ENCODE results near the gene AP4B1.

Gene AP4B1

DNA sequence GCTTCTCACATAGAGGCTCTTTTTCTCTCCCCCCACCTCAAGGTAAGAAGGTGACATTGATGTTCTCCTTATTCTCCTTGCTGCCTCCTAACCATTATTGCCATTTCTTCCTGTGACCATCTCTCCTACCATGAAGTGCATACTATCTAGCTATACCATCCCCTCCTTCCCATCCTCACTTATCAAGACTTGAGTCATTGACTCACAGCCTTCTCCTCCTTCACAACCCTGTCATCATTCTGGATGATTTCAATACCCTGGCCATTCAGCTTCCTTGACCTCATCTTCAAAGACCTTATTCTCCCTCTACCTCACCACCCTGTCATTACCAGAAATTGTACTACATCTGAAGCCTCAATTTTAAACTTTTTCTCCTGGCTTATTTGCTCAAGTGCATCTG, 13.6 kb upstream of the AP4B1 start:
- no peak for TF ChIP-seq POLR2A (IDR thresholded peaks at IDR 0.05; ENCODE audit: low read depth, low read length)
- no peak for FAIRE-seq

DNA sequence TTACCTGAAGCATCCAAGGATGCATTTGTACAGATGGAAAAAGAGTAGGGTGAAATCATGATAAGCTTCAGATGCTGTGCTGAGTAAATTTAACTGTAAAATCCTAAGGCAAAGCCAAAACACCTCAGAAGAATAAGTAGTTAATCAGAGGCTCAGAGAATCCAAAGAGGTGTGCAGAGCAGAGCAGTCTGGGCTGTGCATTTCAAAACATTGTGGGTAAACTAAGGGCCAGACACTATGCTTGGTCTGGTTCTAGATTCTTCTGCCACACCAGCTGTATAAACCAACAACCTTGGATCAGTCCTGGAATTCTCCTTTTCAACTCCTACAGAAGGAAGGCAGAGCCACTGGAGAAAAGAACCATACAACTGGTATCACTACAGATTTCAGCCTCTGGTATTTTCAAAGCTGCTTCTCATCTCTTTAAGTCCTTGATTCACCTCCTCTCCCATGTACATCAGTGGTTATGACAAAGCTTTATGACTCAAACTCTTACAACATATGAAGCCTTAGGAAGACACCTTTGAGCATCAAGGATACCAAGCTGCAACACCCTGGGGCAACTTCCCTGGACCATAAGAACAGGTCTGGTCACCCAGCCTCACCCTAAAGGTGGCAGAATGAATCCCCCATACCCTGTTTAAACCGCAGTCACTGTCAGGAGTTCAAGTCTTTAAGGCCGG, 12.9 kb upstream of the AP4B1 start:
- DNase-seq (ENCODE audit: insufficient read length, low spot score): no peak
- TF ChIP-seq POLR2A (IDR thresholded peaks at IDR 0.05; ENCODE audit: low read depth, low read length): no peak
- FAIRE-seq: no peak

More for the DNA sequence above, 13.6 kb upstream of the AP4B1 start:
- no peak for DNase-seq (ENCODE audit: insufficient read length, low spot score)

DNA sequence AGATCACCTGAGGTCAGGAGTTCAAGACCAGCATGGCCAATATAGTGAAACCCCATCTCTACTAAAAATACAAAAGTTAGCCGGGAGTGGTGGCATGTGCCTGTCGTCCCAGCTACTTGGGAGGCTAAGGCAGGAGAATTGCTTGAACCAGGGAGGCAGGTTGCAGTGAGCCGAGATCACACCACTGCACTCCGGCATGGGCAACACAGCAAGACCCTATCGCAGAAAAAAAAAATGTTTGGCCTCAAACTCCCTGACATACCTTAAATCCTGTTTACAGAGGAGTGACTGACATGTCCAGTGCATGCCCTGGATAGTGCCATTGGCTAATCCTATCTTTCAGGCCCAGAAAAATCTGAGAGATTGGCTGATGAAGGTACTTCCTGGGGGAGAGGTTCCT, 12.4 kb upstream of the AP4B1 start:
- FAIRE-seq (no peak), DNase-seq (ENCODE audit: insufficient read length, low spot score) (no peak)
- no peak for TF ChIP-seq POLR2A (IDR thresholded peaks at IDR 0.05; ENCODE audit: low read depth, low read length)

DNA sequence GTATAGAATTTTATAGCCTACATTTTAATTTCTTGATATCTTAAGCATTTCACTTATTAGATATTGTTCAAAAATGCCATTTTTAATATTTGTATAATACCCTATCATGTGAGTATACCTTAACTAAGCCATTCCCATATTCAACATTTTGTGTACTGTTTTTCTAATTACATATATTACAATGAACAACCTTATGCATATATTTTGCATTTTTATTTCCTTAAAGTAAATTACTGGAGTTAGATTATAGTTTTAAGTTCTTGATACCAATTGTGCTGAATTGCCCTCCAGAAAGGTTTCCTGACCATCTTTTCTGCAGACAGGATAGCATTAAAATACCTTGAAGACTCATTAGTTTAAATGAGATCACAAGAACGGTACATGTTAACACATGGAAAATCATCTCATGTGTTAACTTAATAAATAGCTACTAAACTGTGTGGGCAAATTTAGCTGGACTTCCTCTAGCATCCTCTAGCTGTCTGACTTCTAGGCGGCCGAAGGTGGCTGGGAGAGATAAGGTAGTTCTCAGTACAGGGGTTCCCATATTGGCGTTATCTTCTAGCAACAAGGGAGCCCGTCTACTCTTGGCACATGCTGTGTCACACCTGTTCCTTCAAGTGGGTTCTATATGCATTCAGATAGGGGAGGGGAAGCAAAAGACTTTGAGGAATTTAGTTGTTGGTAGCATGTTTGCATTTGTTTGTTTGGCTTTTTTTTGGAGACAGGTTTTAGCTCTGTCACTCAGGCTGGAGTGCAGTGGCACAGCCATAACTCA, 9.5 kb upstream of the AP4B1 start:
- FAIRE-seq: no peak
- no peak for TF ChIP-seq POLR2A (IDR thresholded peaks at IDR 0.05; ENCODE audit: low read depth, low read length)
- DNase-seq (ENCODE audit: insufficient read length, low spot score): no peak

DNA sequence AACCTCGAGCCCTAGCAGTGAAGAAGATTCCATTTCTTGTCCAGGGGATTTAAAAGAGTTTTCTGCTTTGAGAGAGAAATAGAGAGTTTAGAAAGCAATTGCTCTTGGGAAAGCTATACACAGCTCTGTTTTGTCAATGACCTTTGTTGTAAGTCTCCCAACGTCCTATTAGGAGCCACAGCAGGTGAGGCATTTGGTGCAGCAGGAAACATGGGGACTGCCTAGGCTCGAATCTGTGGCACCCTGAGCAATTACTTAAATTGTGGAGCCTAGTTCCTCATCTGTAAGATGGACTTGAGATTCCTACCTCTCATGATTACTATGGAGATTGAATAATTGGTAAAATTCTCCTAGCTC, 8.7 kb upstream of the AP4B1 start:
- FAIRE-seq (no peak), DNase-seq (ENCODE audit: insufficient read length, low spot score) (no peak)
- no peak for TF ChIP-seq POLR2A (IDR thresholded peaks at IDR 0.05; ENCODE audit: low read depth, low read length)

DNA sequence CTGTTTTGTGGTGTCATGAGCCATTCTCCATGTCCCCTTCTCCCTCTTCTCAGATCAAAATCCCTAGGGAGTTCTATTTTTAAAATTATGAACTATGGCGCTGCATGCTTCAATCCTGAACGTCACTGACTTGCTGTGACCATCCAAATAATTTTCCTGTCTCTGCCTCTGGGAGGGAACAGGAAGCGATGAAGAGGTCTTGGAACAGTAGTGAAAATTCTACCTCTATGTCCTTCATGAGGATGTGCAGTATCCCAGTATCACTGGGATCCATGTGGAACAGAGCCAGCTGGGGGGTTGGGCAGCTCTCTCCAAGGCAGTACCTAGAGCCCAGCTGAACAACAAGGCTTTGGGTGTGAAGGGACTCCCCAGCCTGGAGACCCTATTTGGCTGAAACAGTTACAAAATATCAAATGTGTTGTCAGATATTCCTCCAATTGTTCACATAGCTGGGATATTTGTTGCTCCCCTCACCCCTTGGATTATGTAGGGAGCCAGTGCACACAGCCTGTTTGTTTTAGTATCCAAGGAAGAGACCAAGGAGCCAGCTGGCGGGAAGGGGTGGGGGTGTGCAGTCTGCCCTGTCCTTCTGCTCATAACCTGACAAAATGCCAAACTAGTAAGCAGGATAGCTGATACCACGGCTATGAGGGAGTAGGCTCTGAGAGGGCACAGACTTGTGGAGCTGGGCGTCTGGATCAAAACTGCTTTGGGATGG, 8.2 kb upstream of the AP4B1 start:
- TF ChIP-seq POLR2A (IDR thresholded peaks at IDR 0.05; ENCODE audit: low read depth, low read length): no peak
- no peak for FAIRE-seq
- DNase-seq (ENCODE audit: insufficient read length, low spot score): no peak

DNA sequence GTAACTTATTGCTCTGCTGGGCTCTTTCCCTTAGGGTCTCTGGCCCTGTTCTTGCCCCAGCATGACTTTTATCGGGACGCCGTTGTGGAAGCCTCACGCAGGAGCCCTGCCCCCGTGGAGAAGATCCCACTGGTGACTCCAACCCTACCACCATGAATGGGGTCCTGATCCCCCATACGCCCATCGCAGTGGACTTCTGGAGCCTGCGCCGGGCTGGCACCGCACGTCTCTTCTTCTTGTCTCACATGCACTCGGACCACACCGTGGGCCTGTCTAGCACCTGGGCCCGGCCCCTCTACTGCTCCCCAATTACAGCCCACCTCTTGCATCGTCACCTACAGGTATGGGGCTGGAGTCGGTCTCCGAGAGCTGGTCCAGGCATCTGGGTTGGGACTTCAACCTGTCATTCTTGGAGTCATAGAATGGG, 849 bp upstream of the AP4B1 start:
- FAIRE-seq (no peak), DNase-seq (ENCODE audit: insufficient read length, low spot score) (no peak)
- TF ChIP-seq POLR2A (IDR thresholded peaks at IDR 0.05; ENCODE audit: low read depth, low read length): no peak

DNA sequence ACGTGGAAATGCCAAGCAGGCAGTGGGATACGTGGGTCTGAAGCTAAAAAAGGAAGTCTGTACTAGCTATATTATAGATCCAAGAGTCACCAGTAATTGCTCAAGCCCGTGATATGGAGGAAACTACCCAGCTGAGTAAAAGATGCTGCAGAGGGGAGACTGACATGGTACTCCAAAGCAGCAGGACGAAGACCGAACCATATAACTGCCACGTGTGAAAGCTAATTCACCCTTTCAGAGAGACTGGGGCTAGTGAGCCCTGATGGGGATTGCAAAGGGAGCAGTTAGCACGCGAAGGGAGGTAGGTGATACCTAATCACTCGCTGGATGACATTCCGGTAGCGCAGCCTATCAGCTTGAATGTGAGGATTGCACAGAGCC, 316 bp downstream of the AP4B1 start:
- no peak for FAIRE-seq
- no peak for TF ChIP-seq POLR2A (IDR thresholded peaks at IDR 0.05; ENCODE audit: low read depth, low read length)
- no peak for DNase-seq (ENCODE audit: insufficient read length, low spot score)

DNA sequence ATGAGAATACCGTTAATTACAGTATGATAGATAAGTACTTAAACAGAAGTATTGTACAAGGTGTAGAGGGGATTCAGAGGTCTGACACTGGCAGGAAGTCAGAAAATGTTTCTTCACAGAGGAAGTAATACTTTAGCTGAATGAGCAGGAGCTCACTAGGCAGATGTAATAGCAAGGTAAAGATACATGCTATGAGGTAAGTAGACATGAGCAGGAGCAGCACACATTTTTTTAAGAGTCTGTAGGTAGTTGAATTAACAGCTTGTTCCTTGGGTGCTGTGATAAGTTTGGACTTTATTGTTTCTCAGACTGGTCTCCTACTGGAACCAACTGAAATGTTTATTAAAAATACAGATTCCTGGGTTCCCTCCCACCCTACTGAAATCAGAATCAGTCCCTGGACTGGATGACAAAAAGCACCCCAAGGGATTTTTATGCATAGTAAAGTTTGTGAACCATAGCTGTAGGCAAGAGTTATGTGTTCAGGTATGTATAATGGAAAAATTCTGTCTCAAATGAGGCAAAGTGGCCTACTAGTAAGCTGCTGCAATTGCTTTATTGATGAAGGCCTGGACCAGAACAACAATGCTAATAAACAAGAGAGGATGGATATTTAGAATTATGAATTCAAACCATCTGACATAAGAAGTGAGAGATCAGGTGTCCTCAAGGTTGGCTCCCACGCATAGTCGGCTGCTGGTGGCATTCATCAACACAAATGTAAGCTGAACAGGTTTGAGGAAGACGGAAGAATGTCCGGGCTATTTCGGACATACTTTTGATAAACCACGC, 902 bp downstream of the AP4B1 start:
- FAIRE-seq (no peak), DNase-seq (ENCODE audit: insufficient read length, low spot score) (no peak)
- TF ChIP-seq POLR2A (IDR thresholded peaks at IDR 0.05; ENCODE audit: low read depth, low read length): no peak

DNA sequence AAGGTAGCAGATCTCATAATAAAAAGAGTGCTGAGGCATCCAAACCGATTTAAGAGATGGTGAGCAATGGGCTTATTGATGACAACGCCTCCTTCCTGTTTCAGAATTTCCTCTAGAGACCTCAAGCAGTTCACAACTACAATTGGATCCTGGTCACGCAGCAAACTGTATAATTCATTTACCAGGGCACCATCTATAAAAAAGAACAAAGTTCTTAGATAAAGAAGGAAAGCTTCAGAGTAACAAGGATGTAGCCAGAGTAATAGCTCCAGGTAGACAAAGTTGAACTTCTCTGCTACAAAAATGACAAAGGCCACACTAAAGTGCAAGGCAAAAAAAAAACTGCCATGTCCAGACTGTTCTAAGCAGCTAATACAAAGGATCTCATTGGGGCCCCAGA, 3.4 kb downstream of the AP4B1 start:
- DNase-seq (ENCODE audit: insufficient read length, low spot score) (no peak), FAIRE-seq (no peak)
- no peak for TF ChIP-seq POLR2A (IDR thresholded peaks at IDR 0.05; ENCODE audit: low read depth, low read length)

DNA sequence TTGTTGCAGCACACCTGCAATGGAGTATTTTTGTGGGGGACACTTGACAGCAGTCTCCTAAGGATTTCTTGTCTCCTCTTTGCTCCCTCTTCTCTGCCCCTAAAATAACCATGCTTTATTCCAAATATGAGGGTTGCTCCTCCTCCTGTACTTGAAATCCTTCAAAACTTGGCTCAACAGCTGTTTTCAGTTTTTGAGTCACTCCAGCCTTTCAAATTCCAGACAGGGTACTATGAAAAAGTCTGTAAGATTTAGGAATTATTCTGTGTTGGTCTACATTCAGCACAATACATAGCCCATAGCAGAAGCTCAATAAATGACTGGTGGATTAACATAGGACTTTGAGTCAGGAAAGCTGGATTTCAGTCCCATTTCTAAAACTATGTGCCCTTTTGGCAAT, 5.5 kb downstream of the AP4B1 start:
- DNase-seq (ENCODE audit: insufficient read length, low spot score) (no peak), FAIRE-seq (no peak)
- TF ChIP-seq POLR2A (IDR thresholded peaks at IDR 0.05; ENCODE audit: low read depth, low read length): no peak

DNA sequence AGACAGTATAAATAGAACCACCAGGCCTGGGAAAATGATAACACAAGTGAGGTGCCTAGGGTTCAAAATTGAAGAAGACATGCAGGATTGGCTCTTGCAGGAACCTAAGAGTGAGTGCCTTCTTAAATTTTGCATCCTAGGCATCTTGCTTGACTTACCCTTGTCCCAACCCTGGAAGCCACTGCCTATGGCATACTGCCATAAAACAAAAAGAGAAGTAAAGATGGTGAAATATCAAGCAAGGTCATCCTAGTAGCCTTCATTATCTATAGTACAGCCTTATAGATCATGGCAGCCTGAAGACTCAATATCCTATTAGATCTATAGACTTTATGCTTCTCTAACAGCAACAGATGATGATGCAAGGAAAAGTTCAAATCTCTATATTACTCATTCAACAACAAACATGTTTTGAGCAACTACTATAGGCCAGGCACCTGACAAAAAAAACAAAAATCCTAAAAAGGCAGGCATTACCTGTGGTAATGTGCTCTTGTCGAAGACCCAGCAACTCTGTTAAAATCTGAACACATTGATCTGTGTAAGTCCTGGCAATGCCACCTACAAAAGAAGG, 6.3 kb downstream of the AP4B1 start:
- DNase-seq (ENCODE audit: insufficient read length, low spot score) (no peak), FAIRE-seq (no peak)
- no peak for TF ChIP-seq POLR2A (IDR thresholded peaks at IDR 0.05; ENCODE audit: low read depth, low read length)

DNA sequence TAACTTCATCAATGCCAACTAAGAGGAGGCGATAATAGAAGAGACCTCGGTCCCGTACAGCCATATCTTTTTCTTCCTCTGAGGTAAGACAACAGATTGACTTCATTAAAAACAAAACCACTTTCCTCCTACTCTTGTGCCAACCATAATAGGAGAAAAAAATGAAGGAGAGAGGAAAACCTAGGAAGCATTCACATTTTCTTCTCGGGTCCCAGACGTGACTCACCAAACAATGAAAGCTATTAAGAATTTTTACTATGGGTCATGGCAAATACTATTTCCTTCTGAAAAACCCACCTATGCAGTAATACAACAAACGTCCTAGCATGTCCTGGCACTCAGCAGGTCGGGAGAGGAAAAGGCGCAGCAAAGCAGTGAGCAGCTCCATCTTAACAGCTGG, 8.6 kb downstream of the AP4B1 start:
- TF ChIP-seq POLR2A (IDR thresholded peaks at IDR 0.05; ENCODE audit: low read depth, low read length): no peak
- DNase-seq (ENCODE audit: insufficient read length, low spot score) (no peak), FAIRE-seq (no peak)

DNA sequence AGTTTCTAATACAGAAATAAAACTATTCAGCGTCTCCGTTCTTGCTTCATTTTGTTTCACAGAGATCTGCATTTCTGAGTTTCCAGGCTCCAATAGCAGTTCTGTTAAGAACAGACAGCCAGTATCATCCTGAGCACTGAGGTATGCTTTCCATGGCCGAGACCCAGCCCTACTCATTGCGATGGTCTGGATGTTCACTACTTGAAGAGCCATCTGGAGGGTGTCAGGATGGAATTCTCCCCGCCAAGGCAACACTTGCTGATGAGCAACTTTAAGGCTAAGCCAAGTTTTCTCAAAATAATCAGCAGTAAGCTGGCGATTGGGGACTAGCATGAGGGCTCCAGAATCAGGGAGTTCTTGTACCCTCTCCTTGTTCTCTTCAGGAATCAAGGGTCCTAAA, 9.5 kb downstream of the AP4B1 start:
- TF ChIP-seq POLR2A (IDR thresholded peaks at IDR 0.05; ENCODE audit: low read depth, low read length): no peak
- FAIRE-seq (no peak), DNase-seq (ENCODE audit: insufficient read length, low spot score) (no peak)

All from H54 (cell line).